Smooth muscle cell (in vitro differentiated cells): ENCODE results near the gene RCAN2. TPM values are rescaled to one million over a fixed set of nuclear protein-coding genes. Genes with fewer than 3 reads are reported as not detected.

Experiments
- DNase-seq: peaks from one replicate; lab custom pipeline; 2025; ENCODE audit not compliant: unreplicated experiment; lab: John Stamatoyannopoulos, UW
- H2AFZ ChIP-seq: fragments of 200-600 bp; sonication (generic); 2 replicates; pipeline ENCODE4 v1.6.0; 2016; ENCODE audit warnings: antibody characterized with exemption, low read depth, mild to moderate bottlenecking
- H3F3A ChIP-seq: fragments of 200-600 bp; sonication (generic); 2 replicates; pipeline ENCODE4 v1.6.0; 2017; ENCODE audit warnings: antibody characterized with exemption, low read depth
- H3K27ac ChIP-seq: fragments of 200-600 bp; sonication (generic); 2 replicates; pipeline ENCODE4 v1.5.1; 2016; ENCODE audit warnings: low read depth, mild to moderate bottlenecking
- H3K27me3 ChIP-seq: fragments of 200-600 bp; sonication (generic); 2 replicates; pipeline ENCODE4 v1.6.1; 2016; ENCODE audit warnings: low read depth, mild to moderate bottlenecking
- H3K36me3 ChIP-seq: fragments of 200-600 bp; sonication (generic); 2 replicates; pipeline ENCODE4 v1.5.1; 2016; ENCODE audit warnings: low read depth
- H3K4me1 ChIP-seq: fragments of 200-600 bp; sonication (generic); 2 replicates; pipeline ENCODE4 v1.5.1; 2016; ENCODE audit warnings: low read depth
- H3K4me2 ChIP-seq: fragments of 200-600 bp; sonication (generic); 2 replicates; pipeline ENCODE4 v1.6.0; 2016; ENCODE audit warnings: mild to moderate bottlenecking
- H3K4me3 ChIP-seq: fragments of 200-600 bp; sonication (generic); 2 replicates; pipeline ENCODE4 v1.5.1; 2016; ENCODE audit warnings: mild to moderate bottlenecking
- H3K79me2 ChIP-seq: fragments of 200-600 bp; sonication (generic); 2 replicates; pipeline ENCODE4 v1.6.0; 2016; ENCODE audit warnings: low read depth, mild to moderate bottlenecking
- H3K9ac ChIP-seq: fragments of 200-600 bp; sonication (generic); 2 replicates; pipeline ENCODE4 v1.6.0; 2016; ENCODE audit warnings: low read depth
- H3K9me3 ChIP-seq: fragments of 200-600 bp; sonication (generic); replicated peaks from 2 replicates; pipeline ENCODE4 v1.5.1; 2016; ENCODE audit warnings: low read depth
- H4K20me1 ChIP-seq: fragments of 200-600 bp; sonication (generic); 2 replicates; pipeline ENCODE4 v1.6.0; 2016; ENCODE audit warnings: low read depth
- CTCF ChIP-seq: fragments of 200-600 bp; sonication (generic); IDR thresholded peaks from 2 replicates; pipeline ENCODE4 v1.5.1; 2017; ENCODE audit warnings: borderline replicate concordance, mild to moderate bottlenecking, antibody characterized with exemption; ENCODE audit not compliant: insufficient read depth, poor library complexity, severe bottlenecking
- WGBS: methylation state at CpG from one replicate; pipeline ENCODE4 v1.1.7; 2016; ENCODE audit warnings: low lambda C conversion rate; 5-methylcytosine and 5-hydroxymethylcytosine counted together
- polyA plus RNA-seq: library from polyadenylated mRNA; unstranded; fragments of >200 nt; fragmentation: Nextera tagmentation; extraction: Ambion mirVana; gene quantifications from 2 replicates; pipeline ENCODE4 v1.2.1, GENCODE V29; 2016
- total RNA-seq: library from RNA; depleted of rRNA; stranded (reverse); fragments of >200 nt; gene quantifications from 2 replicates; pipeline ENCODE4 v1.2.3, GENCODE V29; 2014

Gene RCAN2
- total and polyA plus RNA-seq, 2 experiments from 2014 or later, result 2.5 to 2.7 TPM

- Histone ChIP-seq H3K4me2 (peak overlapping the region; percentile 14), H3K27ac (no peak overlapping the region), H3K79me2 (no peaks in the 10 kb centered on the region), H3K4me1 (no peaks in the 10 kb centered on the region), H4K20me1 (no peaks in the 10 kb centered on the region), H3K27me3 (no peaks in the 10 kb centered on the region), H3K36me3 (no peaks in the 10 kb centered on the region), H3K9me3 (no peaks in the 10 kb centered on the region), H2AFZ (no peak overlapping the region), H3K4me3 (no peak overlapping the region), H3K9ac (no peak overlapping the region), H3F3A (no peaks in the 10 kb centered on the region)
- TF ChIP-seq CTCF, result no peak
- 76% methylated on average over 3 of the region's 3 CpGs for WGBS
- DNase-seq, result no peak
These were observed 37.9 kb upstream of the RCAN2 start for GRCh38 chr6:46528961-46529750.

GRCh38 chr6:46526607-46527006 lies 35.4 kb upstream of the RCAN2 start:
- Histone ChIP-seq H3K9me3 (no peaks in the 10 kb centered on the region), H3K4me2 (no peak overlapping the region), H3K36me3 (no peaks in the 10 kb centered on the region), H3K4me3 (no peak overlapping the region), H3K4me1 (no peaks in the 10 kb centered on the region), H4K20me1 (no peaks in the 10 kb centered on the region), H3K9ac (no peak overlapping the region), H3K79me2 (no peaks in the 10 kb centered on the region), H3K27me3 (no peaks in the 10 kb centered on the region), H2AFZ (no peak overlapping the region), H3F3A (no peaks in the 10 kb centered on the region), H3K27ac (no peak overlapping the region)
- DNase-seq, result no peak
- 100% methylated on average over 2 of the region's 2 CpGs for WGBS
- no peak for TF ChIP-seq CTCF

GRCh38 chr6:46525583-46525982 lies 34.3 kb upstream of the RCAN2 start:
- H3K9me3 ChIP-seq, result no peaks in the 10 kb centered on the region
- H3K27me3 ChIP-seq, result no peaks in the 10 kb centered on the region
- H3K4me2 ChIP-seq, result no peak overlapping the region
- no peaks in the 10 kb centered on the region for H3K36me3 ChIP-seq
- H3K9ac ChIP-seq, result no peak overlapping the region
- no peak overlapping the region for H3K27ac ChIP-seq
- no peaks in the 10 kb centered on the region for H3K4me1 ChIP-seq
- H4K20me1 ChIP-seq, result no peaks in the 10 kb centered on the region
- no peak overlapping the region for H3K4me3 ChIP-seq
- H3K79me2 ChIP-seq, result no peaks in the 10 kb centered on the region
- no peak for TF ChIP-seq CTCF
- H2AFZ ChIP-seq, result no peak overlapping the region
- no peaks in the 10 kb centered on the region for H3F3A ChIP-seq
- DNase-seq, result no peak

GRCh38 chr6:46521464-46521971 lies 30.3 kb upstream of the RCAN2 start:
- H3K27me3 ChIP-seq, result no peaks in the 10 kb centered on the region
- no peak overlapping the region for H2AFZ ChIP-seq
- no peaks in the 10 kb centered on the region for H3K4me1 ChIP-seq
- TF ChIP-seq CTCF, result no peak
- no peaks in the 10 kb centered on the region for H3K9me3 ChIP-seq
- DNase-seq, result no peak
- no peak overlapping the region for H3K9ac ChIP-seq
- H3K27ac ChIP-seq, result peak overlapping the region; percentile 70
- no peaks in the 10 kb centered on the region for H3F3A ChIP-seq
- no peaks in the 10 kb centered on the region for H3K36me3 ChIP-seq
- H3K4me2 ChIP-seq, result no peak overlapping the region
- no peaks in the 10 kb centered on the region for H3K79me2 ChIP-seq
- H4K20me1 ChIP-seq, result no peaks in the 10 kb centered on the region
- H3K4me3 ChIP-seq, result no peak overlapping the region
